BLaER1 (cell line): ENCODE results near the gene RANBP17.
"Not testable (repeated sequence)": the region's sequence is repeated elsewhere in the genome, so short reads cannot be mapped to it uniquely, and the experiment has no call there.

Source experiments
- H3K27ac ChIP-seq: shearing (Covaris generic); formaldehyde crosslinking; 2 replicates; pipeline ENCODE4 v1.8.1; 2022
- H3K27me3 ChIP-seq: shearing (Covaris generic); formaldehyde crosslinking; 2 replicates; pipeline ENCODE4 v1.8.1; 2022
- H3K36me3 ChIP-seq: shearing (Covaris generic); formaldehyde crosslinking; 2 replicates; pipeline ENCODE4 v1.8.1; 2022
- H3K4me1 ChIP-seq: shearing (Covaris generic); formaldehyde crosslinking; 2 replicates; pipeline ENCODE4 v1.8.1; 2022
- H3K4me2 ChIP-seq: shearing (Covaris generic); formaldehyde crosslinking; 2 replicates; pipeline ENCODE4 v1.8.1; 2022
- H3K4me3 ChIP-seq: shearing (Covaris generic); formaldehyde crosslinking; 2 replicates; pipeline ENCODE4 v1.8.1; 2022
- H3K9ac ChIP-seq: shearing (Covaris generic); formaldehyde crosslinking; 2 replicates; pipeline ENCODE4 v1.8.1; 2022
- H3K9me3 ChIP-seq: shearing (Covaris generic); formaldehyde crosslinking; 2 replicates; pipeline ENCODE4 v1.8.1; 2022
- H4K20me1 ChIP-seq: shearing (Covaris generic); formaldehyde crosslinking; 2 replicates; pipeline ENCODE4 v1.8.1; 2022
- Cebpa-rat ChIP-seq: shearing (Covaris generic); IDR thresholded peaks from 2 replicates; pipeline ENCODE4 v1.8.1; 2022

RANBP17 gene

DNA sequence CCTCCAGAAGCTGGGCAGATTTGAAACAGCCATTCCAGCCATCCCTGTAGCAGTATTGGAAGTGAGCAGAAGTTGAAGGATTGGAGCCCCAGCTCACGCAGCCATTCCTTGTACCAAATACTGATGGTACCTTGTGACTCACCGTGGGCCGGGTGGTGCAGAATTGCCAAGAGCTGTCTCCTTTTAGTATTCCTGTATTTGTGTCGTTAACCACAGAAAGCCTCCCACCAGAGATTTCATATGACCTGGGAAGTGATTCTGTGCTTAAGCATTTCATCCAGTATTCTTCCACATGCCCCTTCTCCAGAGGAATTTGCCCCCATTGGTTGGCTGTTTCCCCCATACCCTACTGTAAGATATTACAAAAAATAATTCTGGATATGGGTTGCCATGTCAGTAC, 429.6 kb downstream of the RANBP17 start:
- H3K4me3 ChIP-seq: no peak overlapping the region
- no peak overlapping the region for H3K4me2 ChIP-seq
- no peak for TF ChIP-seq Cebpa-rat

GRCh38 chr5:171295299-171295698, 433.5 kb downstream of the RANBP17 start:
- Histone ChIP-seq H3K4me1 (no peaks in the 10 kb centered on the region), H4K20me1 (no peaks in the 10 kb centered on the region), H3K4me2 (no peak overlapping the region), H3K27me3 (no peaks in the 10 kb centered on the region), H3K4me3 (no peak overlapping the region), H3K9me3 (no peaks in the 10 kb centered on the region), H3K27ac (no peak overlapping the region), H3K36me3 (no peaks in the 10 kb centered on the region), H3K9ac (no peak overlapping the region)
- TF ChIP-seq Cebpa-rat: no peak

More for the DNA sequence above, 429.6 kb downstream of the RANBP17 start:
- Histone ChIP-seq H3K36me3 (no peaks in the 10 kb centered on the region), H3K9ac (no peak overlapping the region), H3K9me3 (no peaks in the 10 kb centered on the region), H4K20me1 (no peaks in the 10 kb centered on the region), H3K4me1 (no peaks in the 10 kb centered on the region), H3K27me3 (no peaks in the 10 kb centered on the region), H3K27ac (no peak overlapping the region)

DNA sequence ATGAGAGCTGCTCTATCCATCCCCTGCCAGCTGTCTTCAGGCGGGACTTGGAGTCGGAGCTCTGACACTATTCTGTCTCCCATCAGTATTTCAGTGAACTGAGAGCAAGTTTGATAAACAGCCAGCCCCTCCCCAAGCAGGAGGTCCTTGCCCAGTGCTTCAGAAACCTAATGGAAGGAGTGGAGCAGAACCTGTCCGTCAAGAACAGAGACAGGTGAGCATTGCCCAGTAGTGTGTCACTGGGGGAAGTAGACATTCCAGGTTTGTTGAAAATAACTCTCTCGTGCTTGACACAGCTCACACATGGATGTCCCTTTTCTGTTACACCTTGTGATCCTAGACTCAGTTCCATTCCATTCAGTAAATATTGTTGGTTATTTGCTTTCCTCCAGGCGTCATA, 434.0 kb downstream of the RANBP17 start:
- no peak overlapping the region for H3K27ac ChIP-seq
- H3K9ac ChIP-seq: no peak overlapping the region
- no peaks in the 10 kb centered on the region for H4K20me1 ChIP-seq
- H3K36me3 ChIP-seq: no peaks in the 10 kb centered on the region
- H3K4me3 ChIP-seq: no peak overlapping the region
- no peak for TF ChIP-seq Cebpa-rat
- H3K4me2 ChIP-seq: no peak overlapping the region
- H3K4me1 ChIP-seq: no peaks in the 10 kb centered on the region
- H3K27me3 ChIP-seq: no peaks in the 10 kb centered on the region
- no peaks in the 10 kb centered on the region for H3K9me3 ChIP-seq

DNA sequence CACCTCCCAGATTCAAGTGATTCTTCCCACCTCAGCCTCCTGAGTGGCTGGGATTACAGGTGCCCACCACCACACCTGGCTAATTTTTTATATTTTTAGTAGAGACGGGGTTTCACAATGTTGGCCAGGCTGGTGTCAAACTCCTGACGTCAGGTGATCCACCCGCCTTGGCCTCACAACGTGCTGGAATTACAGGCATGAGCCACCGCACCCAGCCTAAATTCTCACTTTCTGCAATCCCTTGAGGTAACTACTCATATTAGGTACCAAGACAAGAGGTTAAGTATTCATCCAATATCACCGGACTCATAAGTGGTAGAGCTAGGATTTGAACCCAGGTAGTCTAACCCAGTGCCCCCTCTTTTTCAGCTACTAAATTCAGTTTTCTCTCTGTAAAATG, 436.1 kb downstream of the RANBP17 start:
- H4K20me1 ChIP-seq, H3K4me3 ChIP-seq, H3K4me1 ChIP-seq, H3K4me2 ChIP-seq, H3K36me3 ChIP-seq, H3K27ac ChIP-seq, H3K27me3 ChIP-seq, H3K9ac ChIP-seq, H3K9me3 ChIP-seq: not testable (repeated sequence)

GRCh38 chr5:171299228-171299627, 437.4 kb downstream of the RANBP17 start:
- Histone ChIP-seq H3K4me2 (no peak overlapping the region), H3K27me3 (no peaks in the 10 kb centered on the region), H3K4me1 (no peaks in the 10 kb centered on the region), H3K36me3 (no peaks in the 10 kb centered on the region), H3K9ac (no peak overlapping the region), H3K4me3 (no peak overlapping the region), H3K9me3 (no peaks in the 10 kb centered on the region), H3K27ac (no peak overlapping the region), H4K20me1 (no peaks in the 10 kb centered on the region)
- TF ChIP-seq Cebpa-rat: no peak

- Histone ChIP-seq H4K20me1 (no peaks in the 10 kb centered on the region), H3K9ac (no peak overlapping the region), H3K4me2 (no peak overlapping the region), H3K27me3 (no peaks in the 10 kb centered on the region), H3K4me3 (no peak overlapping the region), H3K4me1 (no peaks in the 10 kb centered on the region), H3K9me3 (no peaks in the 10 kb centered on the region), H3K27ac (no peak overlapping the region), H3K36me3 (no peaks in the 10 kb centered on the region)
- no peak for TF ChIP-seq Cebpa-rat
Observed at GRCh38 chr5:171299851-171300250, 438.0 kb downstream of the RANBP17 start.

GRCh38 chr5:171300358-171300757, 438.5 kb downstream of the RANBP17 start:
- no peaks in the 10 kb centered on the region for H3K27me3 ChIP-seq
- no peaks in the 10 kb centered on the region for H3K36me3 ChIP-seq
- TF ChIP-seq Cebpa-rat: no peak

DNA sequence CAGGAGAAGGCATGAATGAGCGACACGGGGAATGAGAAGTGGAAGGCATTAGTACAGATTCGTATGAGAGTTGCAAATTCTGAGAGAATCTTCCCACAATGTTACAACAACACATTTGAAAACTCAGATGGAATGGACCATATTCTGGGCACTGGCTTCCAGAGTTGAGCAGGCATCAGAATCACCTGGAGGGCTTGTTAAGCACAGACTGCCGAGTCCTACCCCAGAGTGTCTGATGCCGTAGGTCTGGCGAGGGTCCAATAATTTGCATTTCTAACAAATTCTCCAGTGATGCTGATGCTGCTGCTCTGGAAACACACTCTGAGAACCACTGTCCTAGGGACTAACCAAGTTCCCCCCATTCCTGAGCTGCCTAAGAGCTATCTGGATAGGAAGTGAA, 444.3 kb downstream of the RANBP17 start:
- Histone ChIP-seq H3K4me2 (no peak overlapping the region), H3K27ac (no peak overlapping the region), H3K9ac (no peak overlapping the region), H3K27me3 (peaks cover 16% of the 10 kb centered on the region), H3K4me1 (no peaks in the 10 kb centered on the region), H4K20me1 (no peaks in the 10 kb centered on the region), H3K4me3 (no peak overlapping the region), H3K36me3 (no peaks in the 10 kb centered on the region), H3K9me3 (peaks cover 41% of the 10 kb centered on the region)
- TF ChIP-seq Cebpa-rat: no peak

More at GRCh38 chr5:171300358-171300757, 438.5 kb downstream of the RANBP17 start:
- Histone ChIP-seq H3K9me3 (no peaks in the 10 kb centered on the region), H3K4me2 (no peak overlapping the region), H4K20me1 (no peaks in the 10 kb centered on the region), H3K4me3 (no peak overlapping the region), H3K27ac (no peak overlapping the region), H3K4me1 (no peaks in the 10 kb centered on the region), H3K9ac (no peak overlapping the region)

DNA sequence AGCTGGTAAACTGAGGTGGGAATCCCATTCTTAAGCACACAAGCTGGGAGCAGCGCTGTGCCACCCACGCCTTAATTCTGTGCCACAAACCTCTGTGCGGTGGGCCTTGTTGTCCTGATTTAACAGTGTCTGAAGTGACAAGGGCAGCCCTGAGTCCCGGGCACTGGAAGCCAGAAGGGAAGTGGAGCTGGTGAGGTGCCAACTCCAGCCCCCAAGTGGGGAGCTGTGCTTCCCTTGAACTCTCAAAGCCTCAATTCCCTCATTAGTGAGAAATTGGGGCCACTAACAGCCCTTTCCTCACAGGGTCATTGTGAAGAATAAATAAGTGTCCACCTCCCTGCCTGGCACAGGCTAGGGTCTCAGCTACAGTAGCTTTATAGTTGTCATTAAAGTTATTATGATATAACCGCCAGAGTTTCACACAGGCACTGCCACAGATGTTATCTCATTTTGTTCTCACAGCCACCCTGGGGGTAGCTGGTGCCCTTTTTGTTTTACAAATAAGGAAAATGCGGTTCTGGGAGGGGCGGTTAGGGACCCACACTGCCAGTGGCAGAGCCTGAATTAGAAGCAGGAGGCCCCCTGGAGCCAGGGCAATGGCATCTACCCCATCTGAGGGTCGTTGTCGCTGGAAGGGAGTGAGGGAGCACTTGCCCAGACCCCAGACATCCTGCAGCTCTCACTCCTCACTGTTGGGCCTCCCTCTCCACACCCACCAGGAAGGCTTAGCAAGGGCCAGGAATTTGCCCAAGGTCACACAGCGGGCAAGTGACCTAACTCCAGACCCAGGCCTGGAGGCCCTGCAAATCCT, 445.2 kb downstream of the RANBP17 start:
- Histone ChIP-seq H3K4me3 (no peak overlapping the region), H3K4me1 (no peaks in the 10 kb centered on the region), H3K27me3 (peaks cover 24% of the 10 kb centered on the region), H3K9ac (no peak overlapping the region), H3K27ac (no peak overlapping the region), H3K4me2 (no peak overlapping the region), H4K20me1 (no peaks in the 10 kb centered on the region), H3K9me3 (peaks cover 49% of the 10 kb centered on the region), H3K36me3 (no peaks in the 10 kb centered on the region)
- no peak for TF ChIP-seq Cebpa-rat

GRCh38 chr5:171307789-171308452, 446.1 kb downstream of the RANBP17 start:
- Histone ChIP-seq H3K4me2 (no peak overlapping the region), H3K9me3 (peaks cover 59% of the 10 kb centered on the region), H3K9ac (no peak overlapping the region), H3K36me3 (no peaks in the 10 kb centered on the region), H3K4me1 (no peaks in the 10 kb centered on the region), H3K27me3 (peaks cover 34% of the 10 kb centered on the region), H3K4me3 (no peak overlapping the region), H4K20me1 (no peaks in the 10 kb centered on the region), H3K27ac (no peak overlapping the region)
- TF ChIP-seq Cebpa-rat: no peak
